ENCODE measurements around the gene LRRC49.

DNA sequence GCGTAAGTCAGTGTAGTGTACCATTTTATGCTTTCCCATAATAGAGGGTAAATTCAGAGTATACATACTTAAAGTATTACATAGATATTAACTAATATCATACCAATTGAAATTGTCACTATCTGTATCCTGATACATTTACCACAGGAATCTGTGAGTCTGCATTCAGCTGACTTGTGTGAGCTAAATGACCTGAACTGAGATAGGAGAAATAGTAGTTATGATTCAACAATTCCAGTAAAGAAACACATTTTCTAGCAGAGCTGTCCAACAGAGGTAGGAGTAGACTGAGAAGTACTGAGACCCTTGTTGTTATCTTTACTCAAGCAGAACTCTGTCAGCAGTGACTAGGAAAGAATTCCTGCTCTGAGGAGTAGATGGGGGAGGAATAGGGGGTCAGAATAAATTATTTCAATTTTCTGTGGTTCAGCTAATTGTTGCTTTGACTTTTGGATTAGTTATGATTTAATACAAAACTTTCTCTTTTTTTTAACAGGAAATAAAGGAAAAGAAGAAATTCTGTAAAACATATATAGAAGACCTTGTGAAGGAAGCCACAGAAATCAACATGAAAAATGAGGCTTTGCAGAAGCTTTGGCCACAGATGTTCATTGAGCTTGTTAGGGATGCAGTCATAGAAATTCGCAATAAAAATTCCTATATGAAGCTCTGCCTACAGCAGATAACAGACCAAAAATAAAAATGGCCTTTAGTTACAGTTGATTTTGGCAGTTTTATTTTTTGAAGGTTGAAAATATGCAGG, 156.5 kb downstream of the LRRC49 start:
- TF ChIP-seq OSR1 (CRISPR knock-in tag; IDR thresholded peaks at IDR 0.05) (no peak), RARB (CRISPR knock-in tag; IDR thresholded peaks at IDR 0.05) (no peak)
- TF ChIP-seq, protein P1, sequence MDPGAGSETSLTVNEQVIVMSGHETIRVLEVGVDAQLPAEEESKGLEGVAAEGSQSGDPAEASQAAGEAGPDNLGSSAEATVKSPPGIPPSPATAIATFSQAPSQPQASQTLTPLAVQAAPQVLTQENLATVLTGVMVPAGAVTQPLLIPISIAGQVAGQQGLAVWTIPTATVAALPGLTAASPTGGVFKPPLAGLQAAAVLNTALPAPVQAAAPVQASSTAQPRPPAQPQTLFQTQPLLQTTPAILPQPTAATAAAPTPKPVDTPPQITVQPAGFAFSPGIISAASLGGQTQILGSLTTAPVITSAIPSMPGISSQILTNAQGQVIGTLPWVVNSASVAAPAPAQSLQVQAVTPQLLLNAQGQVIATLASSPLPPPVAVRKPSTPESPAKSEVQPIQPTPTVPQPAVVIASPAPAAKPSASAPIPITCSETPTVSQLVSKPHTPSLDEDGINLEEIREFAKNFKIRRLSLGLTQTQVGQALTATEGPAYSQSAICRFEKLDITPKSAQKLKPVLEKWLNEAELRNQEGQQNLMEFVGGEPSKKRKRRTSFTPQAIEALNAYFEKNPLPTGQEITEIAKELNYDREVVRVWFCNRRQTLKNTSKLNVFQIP (CRISPR knock-in tag; IDR thresholded peaks at IDR 0.05; ENCODE audit: borderline replicate concordance, low read depth) = no peak
